A673 (cell line): ENCODE data around the gene ASB1.

Experiments used
- EZH2 ChIP-seq: fragments of 200-600 bp; sonication (generic); IDR thresholded peaks from 2 replicates; pipeline ENCODE4 v1.6.1; 2017; ENCODE audit warnings: borderline replicate concordance, low read depth, mild to moderate bottlenecking, mixed read lengths, antibody characterized with exemption, low read length; ENCODE audit not compliant: poor library complexity, severe bottlenecking
- TF ChIP-seq, protein P1 (sequence below): fragments of 300-800, 200-600 bp; sonication (generic); conservative IDR thresholded peaks from 2 replicates; pipeline ENCODE4 v1.5.1; 2017; ENCODE audit warnings: low read depth, mild to moderate bottlenecking, antibody characterized with exemption, low read length, moderate library complexity, mixed read lengths

DNA sequence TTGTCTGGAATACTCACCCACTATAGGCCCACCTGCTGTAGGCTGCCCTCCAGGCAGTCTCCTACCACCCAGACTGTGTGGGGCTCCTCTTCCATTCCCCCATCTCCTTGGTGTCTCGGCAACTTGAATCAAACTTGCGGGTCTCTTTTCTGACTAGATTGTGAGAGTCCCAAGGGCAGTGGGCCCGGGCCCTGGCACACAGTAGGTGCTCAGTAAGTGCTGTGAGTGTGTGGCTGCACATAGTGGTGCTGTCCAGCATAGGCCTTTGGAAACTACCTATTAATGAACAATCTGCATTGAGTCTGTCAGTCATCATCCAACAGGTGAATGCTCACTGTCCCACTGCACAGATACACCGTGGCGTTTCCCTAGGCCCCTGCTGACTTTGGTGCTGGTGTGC, 43.6 kb upstream of the ASB1 start:
- TF ChIP-seq, protein P1, sequence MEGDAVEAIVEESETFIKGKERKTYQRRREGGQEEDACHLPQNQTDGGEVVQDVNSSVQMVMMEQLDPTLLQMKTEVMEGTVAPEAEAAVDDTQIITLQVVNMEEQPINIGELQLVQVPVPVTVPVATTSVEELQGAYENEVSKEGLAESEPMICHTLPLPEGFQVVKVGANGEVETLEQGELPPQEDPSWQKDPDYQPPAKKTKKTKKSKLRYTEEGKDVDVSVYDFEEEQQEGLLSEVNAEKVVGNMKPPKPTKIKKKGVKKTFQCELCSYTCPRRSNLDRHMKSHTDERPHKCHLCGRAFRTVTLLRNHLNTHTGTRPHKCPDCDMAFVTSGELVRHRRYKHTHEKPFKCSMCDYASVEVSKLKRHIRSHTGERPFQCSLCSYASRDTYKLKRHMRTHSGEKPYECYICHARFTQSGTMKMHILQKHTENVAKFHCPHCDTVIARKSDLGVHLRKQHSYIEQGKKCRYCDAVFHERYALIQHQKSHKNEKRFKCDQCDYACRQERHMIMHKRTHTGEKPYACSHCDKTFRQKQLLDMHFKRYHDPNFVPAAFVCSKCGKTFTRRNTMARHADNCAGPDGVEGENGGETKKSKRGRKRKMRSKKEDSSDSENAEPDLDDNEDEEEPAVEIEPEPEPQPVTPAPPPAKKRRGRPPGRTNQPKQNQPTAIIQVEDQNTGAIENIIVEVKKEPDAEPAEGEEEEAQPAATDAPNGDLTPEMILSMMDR: no peak
- no peak for TF ChIP-seq EZH2
